Lower leg skin (tissue), 4 donors: ENCODE measurements around the gene CTBP1. TPM values are rescaled to one million over a fixed set of nuclear protein-coding genes. Genes with fewer than 3 reads are reported as not detected.

Source experiments
- DNase-seq, 2 donors: peaks; one replicate each; pipeline ENCODE4 v3.0.0-alpha.2; 2019; ENCODE audit warnings: low spot score in 2 of 2
- H3K4me3 ChIP-seq: fragments of 200-600 bp; sonication (generic); 2 replicates; pipeline ENCODE4 v1.5.1; 2017; ENCODE audit warnings: mild to moderate bottlenecking, low read depth; ENCODE audit not compliant: poor library complexity, severe bottlenecking
- POLR2A ChIP-seq, 2 donors: fragments of 450-650 bp; IDR thresholded peaks; one replicate each; pipeline ENCODE4 v1.6.1; 2016 to 2017; ENCODE audit warnings: antibody characterized with exemption in 2 of 2, mild to moderate bottlenecking in 1 of 2, moderate library complexity in 1 of 2
- WGBS, 2 donors: methylation state at CpG; one replicate each; pipeline ENCODE4 v1.1.5; 2018; 5-methylcytosine and 5-hydroxymethylcytosine counted together
- intact Hi-C: fragments of 100-400 bp; cut with DNase I; formaldehyde crosslinking; loops from one replicate; pipeline ENCODE4 v1.15.0; 2023; ENCODE audit warnings: low total_unique reads
- total RNA-seq, 4 donors: library from RNA; depleted of rRNA; stranded (reverse); fragments of >200 nt; gene quantifications; one replicate each; pipeline ENCODE4 v1.1.0, GENCODE V29; 2016
- TF ChIP-seq, protein P1 (sequence below), 3 donors: fragments of 450-650 bp; IDR thresholded peaks; one replicate each; pipeline ENCODE4 v1.5.1; 2016; ENCODE audit warnings: antibody characterized with exemption in 3 of 3, mild to moderate bottlenecking in 3 of 3, moderate library complexity in 2 of 3

Gene CTBP1
- total RNA-seq, 4 donors from 2014 or later, result 124 to 195 (median 148) TPM

GRCh38 chr4:1250921-1251772 is 2.2 kb upstream of the CTBP1 start:
- no peak overlapping the region for H3K4me3 ChIP-seq
- intact Hi-C loops, result no loop called here
- no peak for TF ChIP-seq POLR2A (IDR thresholded peaks at IDR 0.05)
- TF ChIP-seq, protein P1, sequence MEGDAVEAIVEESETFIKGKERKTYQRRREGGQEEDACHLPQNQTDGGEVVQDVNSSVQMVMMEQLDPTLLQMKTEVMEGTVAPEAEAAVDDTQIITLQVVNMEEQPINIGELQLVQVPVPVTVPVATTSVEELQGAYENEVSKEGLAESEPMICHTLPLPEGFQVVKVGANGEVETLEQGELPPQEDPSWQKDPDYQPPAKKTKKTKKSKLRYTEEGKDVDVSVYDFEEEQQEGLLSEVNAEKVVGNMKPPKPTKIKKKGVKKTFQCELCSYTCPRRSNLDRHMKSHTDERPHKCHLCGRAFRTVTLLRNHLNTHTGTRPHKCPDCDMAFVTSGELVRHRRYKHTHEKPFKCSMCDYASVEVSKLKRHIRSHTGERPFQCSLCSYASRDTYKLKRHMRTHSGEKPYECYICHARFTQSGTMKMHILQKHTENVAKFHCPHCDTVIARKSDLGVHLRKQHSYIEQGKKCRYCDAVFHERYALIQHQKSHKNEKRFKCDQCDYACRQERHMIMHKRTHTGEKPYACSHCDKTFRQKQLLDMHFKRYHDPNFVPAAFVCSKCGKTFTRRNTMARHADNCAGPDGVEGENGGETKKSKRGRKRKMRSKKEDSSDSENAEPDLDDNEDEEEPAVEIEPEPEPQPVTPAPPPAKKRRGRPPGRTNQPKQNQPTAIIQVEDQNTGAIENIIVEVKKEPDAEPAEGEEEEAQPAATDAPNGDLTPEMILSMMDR (IDR thresholded peaks at IDR 0.05), result no peak
- peak in 1 of 2 donors; percentile 74 for DNase-seq
- 97% methylated on average over 33 of the region's 33 CpGs for WGBS, 2 donors

GRCh38 chr4:1250527-1250812 is 1.5 kb upstream of the CTBP1 start:
- peak in 1 of 2 donors; percentile 83 for DNase-seq
- 95 to 97% methylated on average over 7 of the region's 7 CpGs for WGBS, 2 donors
- intact Hi-C loops, result no loop called here
- H3K4me3 ChIP-seq, result no peak overlapping the region
- TF ChIP-seq POLR2A (IDR thresholded peaks at IDR 0.05), result no peak
- TF ChIP-seq, protein P1 (IDR thresholded peaks at IDR 0.05), result no peak

- peak in 1 of 2 donors; percentile 91 for DNase-seq
- 25 to 27% methylated on average over 27 to 39 of the region's 39 CpGs for WGBS, 2 donors
- intact Hi-C loops, result loop anchor here (5.0 kb wide), 1 partner anchor 97 kb away; the partner anchor contains the start of gene UVSSA
- TF ChIP-seq, protein P1 (IDR thresholded peaks at IDR 0.05), result no peak
- TF ChIP-seq POLR2A (IDR thresholded peaks at IDR 0.05), result no peak
- H3K4me3 ChIP-seq, result peak overlapping the region; percentile 83
Measured at GRCh38 chr4:1249731-1250526, 999 bp upstream of the CTBP1 start.

DNA sequence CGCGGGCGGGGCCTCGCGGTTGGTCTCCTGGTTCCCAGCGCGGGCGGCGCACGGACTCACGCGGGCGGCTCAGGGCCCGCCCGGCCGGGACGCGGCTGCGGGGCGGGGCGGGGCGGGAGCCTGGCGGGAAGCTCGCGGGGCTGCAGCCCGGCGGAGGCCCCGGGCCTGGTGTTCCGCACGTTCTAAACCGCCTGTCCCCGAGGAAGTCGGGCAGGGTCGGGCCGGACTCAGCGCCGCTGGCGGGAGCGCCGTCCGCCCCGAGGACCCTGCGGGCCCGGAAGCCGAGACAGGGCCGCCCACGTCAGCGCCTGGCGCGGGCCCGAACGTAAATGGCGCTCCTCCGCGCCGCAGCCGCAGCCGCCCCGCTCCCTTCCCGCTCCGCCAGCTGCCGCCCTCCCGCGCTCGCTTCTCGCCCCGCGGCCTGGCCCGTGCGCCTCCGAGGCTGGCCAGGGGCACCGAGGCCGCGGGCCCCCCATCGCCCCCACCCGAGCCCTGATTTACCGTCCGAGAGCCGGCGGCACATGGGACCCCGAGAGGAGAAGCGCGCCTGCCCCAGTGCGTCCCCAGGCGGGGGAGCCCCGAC is 309 bp upstream of the CTBP1 start:
- intact Hi-C loops, result loop anchor here (5.0 kb wide), 1 partner anchor 98 kb away; the partner anchor contains the start of gene UVSSA
- 0% methylated on average over 1 to 70 of the region's 86 CpGs for WGBS, 2 donors
- peak in 1 of 2 donors; percentile 96 for DNase-seq
- peak overlapping the region; percentile 83 for H3K4me3 ChIP-seq
- TF ChIP-seq, protein P1 (IDR thresholded peaks at IDR 0.05), result no peak
- no peak for TF ChIP-seq POLR2A (IDR thresholded peaks at IDR 0.05)

DNA sequence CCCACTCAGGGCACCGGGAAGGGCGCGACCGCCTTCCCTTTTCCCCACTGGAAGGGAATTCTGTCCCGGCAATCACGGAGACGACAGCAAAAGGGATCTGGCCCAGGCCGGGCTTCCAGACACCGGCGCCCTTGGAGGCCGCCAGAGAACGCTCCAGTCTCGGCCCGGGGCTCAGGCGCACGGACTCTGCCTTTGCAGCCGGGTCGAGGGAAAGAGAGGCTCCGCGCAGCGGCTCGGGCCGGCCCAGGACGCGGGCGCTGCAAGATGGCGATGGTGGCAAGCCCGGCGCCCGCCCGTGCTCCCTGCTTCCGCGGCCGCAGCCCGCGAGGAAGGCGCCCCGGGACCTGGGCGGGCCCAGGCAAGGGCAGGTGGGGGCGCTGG is 1.1 kb downstream of the CTBP1 start:
- DNase-seq, result peak in 1 of 2 donors; percentile 88
- 0 to 1% methylated on average over 3 to 22 of the region's 40 CpGs for WGBS, 2 donors
- intact Hi-C loops, result loop anchor here (5.0 kb wide), 1 partner anchor 99 kb away; the partner anchor contains the start of gene UVSSA
- TF ChIP-seq POLR2A (IDR thresholded peaks at IDR 0.05), result no peak
- TF ChIP-seq, protein P1 (IDR thresholded peaks at IDR 0.05), result no peak
- peak overlapping the region; percentile 76 for H3K4me3 ChIP-seq
